GM18505 (cell line): ENCODE data around the gene CAMK2N1.

ENCODE experiments used
- ATAC-seq: cut with Tn5 transposase; IDR thresholded peaks from one replicate; pipeline ENCODE4 v1.9.1; 2021; ENCODE audit not compliant: unreplicated experiment
- POLR2A ChIP-seq: IDR thresholded peaks from 4 replicates; pipeline ENCODE4 v1.6.1; 2011; ENCODE audit warnings: borderline replicate concordance; ENCODE audit not compliant: insufficient read depth, insufficient read length; ENCODE audit errors: extremely low read depth

The CAMK2N1 gene

GRCh38 chr1:20491866-20492265 lies 5.9 kb upstream of the CAMK2N1 start:
- TF ChIP-seq POLR2A, result no peak
- ATAC-seq, result no peak

GRCh38 chr1:20491178-20491577 lies 5.2 kb upstream of the CAMK2N1 start:
- TF ChIP-seq POLR2A, result no peak
- ATAC-seq, result no peak

- ATAC-seq, result no peak
- TF ChIP-seq POLR2A, result no peak
These were observed 1.2 kb upstream of the CAMK2N1 start for GRCh38 chr1:20487236-20487590.

GRCh38 chr1:20486457-20487235 lies 636 bp upstream of the CAMK2N1 start:
- no peak for ATAC-seq
- TF ChIP-seq POLR2A, result no peak

- TF ChIP-seq POLR2A, result no peak
These were observed 1.2 kb downstream of the CAMK2N1 start for GRCh38 chr1:20484519-20485462.

GRCh38 chr1:20483833-20484518 lies 2.0 kb downstream of the CAMK2N1 start:
- ATAC-seq, result no peak
- no peak for TF ChIP-seq POLR2A

More at GRCh38 chr1:20484519-20485462, 1.2 kb downstream of the CAMK2N1 start:
- ATAC-seq, result no peak

GRCh38 chr1:20483098-20483832 lies 2.7 kb downstream of the CAMK2N1 start:
- TF ChIP-seq POLR2A, result no peak
- no peak for ATAC-seq

GRCh38 chr1:20481643-20482498 lies 4.1 kb downstream of the CAMK2N1 start:
- no peak for TF ChIP-seq POLR2A
- no peak for ATAC-seq

- no peak for TF ChIP-seq POLR2A
- ATAC-seq, result no peak
These were observed 4.9 kb downstream of the CAMK2N1 start for GRCh38 chr1:20480951-20481617.

GRCh38 chr1:20480243-20480944 lies 5.6 kb downstream of the CAMK2N1 start:
- no peak for TF ChIP-seq POLR2A
- no peak for ATAC-seq

GRCh38 chr1:20479840-20480239 lies 6.2 kb downstream of the CAMK2N1 start:
- no peak for ATAC-seq
- TF ChIP-seq POLR2A, result no peak
